B cell (primary cell): ENCODE measurements around the gene DHH.

Experiments
- CTCF ChIP-seq: fragments of 200-600 bp; IDR thresholded peaks from one replicate; pipeline ENCODE4 v1.8.0; 2022; ENCODE audit warnings: antibody characterized with exemption, mild to moderate bottlenecking
- EZH2 ChIP-seq: IDR thresholded peaks from 2 replicates; pipeline ENCODE4 v1.6.1; 2012; ENCODE audit warnings: borderline replicate concordance, low read depth, mild to moderate bottlenecking, moderate library complexity, low read length; ENCODE audit not compliant: insufficient read depth, poor library complexity, severe bottlenecking

GRCh38 chr12:49105504-49106084 is 11.0 kb upstream of the DHH start:
- TF ChIP-seq CTCF (no peak), EZH2 (no peak)
